DMS 273 (cell line): ENCODE data around the gene RACGAP1.
"Not testable (repeated sequence)": the region's sequence is repeated elsewhere in the genome, so short reads cannot be mapped to it uniquely, and the experiment has no call there.

Experiments
- DNase-seq: peaks from one replicate; lab custom pipeline; 2025; ENCODE audit not compliant: unreplicated experiment; lab: John Stamatoyannopoulos, UW

RACGAP1 gene

GRCh38 chr12:50032515-50032853, 7.2 kb upstream of the RACGAP1 start:
- DNase-seq: no peak

GRCh38 chr12:50030449-50030848, 5.2 kb upstream of the RACGAP1 start:
- not testable (repeated sequence) for DNase-seq

GRCh38 chr12:50026691-50027090, 1.4 kb upstream of the RACGAP1 start:
- DNase-seq: no peak

GRCh38 chr12:50024805-50025186, 498 bp downstream of the RACGAP1 start:
- DNase-seq: peak; percentile 26

- DNase-seq: no peak
Observed at GRCh38 chr12:50024227-50024626, 1.1 kb downstream of the RACGAP1 start.

GRCh38 chr12:50022903-50023302, 2.4 kb downstream of the RACGAP1 start:
- no peak for DNase-seq

GRCh38 chr12:50021031-50021430, 4.3 kb downstream of the RACGAP1 start:
- no peak for DNase-seq

GRCh38 chr12:50019524-50019923, 5.8 kb downstream of the RACGAP1 start:
- DNase-seq: no peak

- DNase-seq: no peak
Observed at GRCh38 chr12:50018968-50019367, 6.3 kb downstream of the RACGAP1 start.

- DNase-seq: no peak
Observed at GRCh38 chr12:50018154-50018553, 7.1 kb downstream of the RACGAP1 start.

- DNase-seq: no peak
Observed at GRCh38 chr12:50017641-50018040, 7.7 kb downstream of the RACGAP1 start.

GRCh38 chr12:50016501-50017475, 8.5 kb downstream of the RACGAP1 start:
- DNase-seq: peak; percentile 21

- no peak for DNase-seq
Observed at GRCh38 chr12:50014342-50014741, 11.0 kb downstream of the RACGAP1 start.

- no peak for DNase-seq
Observed at GRCh38 chr12:50013361-50014147, 11.7 kb downstream of the RACGAP1 start.

- peak; percentile 78 for DNase-seq
Observed at GRCh38 chr12:50006754-50007442, 18.4 kb downstream of the RACGAP1 start.

- no peak for DNase-seq
Observed at GRCh38 chr12:50006280-50006679, 19.0 kb downstream of the RACGAP1 start.

GRCh38 chr12:50005175-50005574, 20.1 kb downstream of the RACGAP1 start:
- no peak for DNase-seq

GRCh38 chr12:50004696-50005095, 20.6 kb downstream of the RACGAP1 start:
- no peak for DNase-seq

GRCh38 chr12:50003595-50003994, 21.7 kb downstream of the RACGAP1 start:
- DNase-seq: no peak

GRCh38 chr12:49998453-49998852, 26.8 kb downstream of the RACGAP1 start:
- DNase-seq: no peak

- DNase-seq: no peak
Observed at GRCh38 chr12:49990273-49990672, 35.0 kb downstream of the RACGAP1 start.
